ENCODE measurements around the gene SUN3.

SUN3 gene

DNA sequence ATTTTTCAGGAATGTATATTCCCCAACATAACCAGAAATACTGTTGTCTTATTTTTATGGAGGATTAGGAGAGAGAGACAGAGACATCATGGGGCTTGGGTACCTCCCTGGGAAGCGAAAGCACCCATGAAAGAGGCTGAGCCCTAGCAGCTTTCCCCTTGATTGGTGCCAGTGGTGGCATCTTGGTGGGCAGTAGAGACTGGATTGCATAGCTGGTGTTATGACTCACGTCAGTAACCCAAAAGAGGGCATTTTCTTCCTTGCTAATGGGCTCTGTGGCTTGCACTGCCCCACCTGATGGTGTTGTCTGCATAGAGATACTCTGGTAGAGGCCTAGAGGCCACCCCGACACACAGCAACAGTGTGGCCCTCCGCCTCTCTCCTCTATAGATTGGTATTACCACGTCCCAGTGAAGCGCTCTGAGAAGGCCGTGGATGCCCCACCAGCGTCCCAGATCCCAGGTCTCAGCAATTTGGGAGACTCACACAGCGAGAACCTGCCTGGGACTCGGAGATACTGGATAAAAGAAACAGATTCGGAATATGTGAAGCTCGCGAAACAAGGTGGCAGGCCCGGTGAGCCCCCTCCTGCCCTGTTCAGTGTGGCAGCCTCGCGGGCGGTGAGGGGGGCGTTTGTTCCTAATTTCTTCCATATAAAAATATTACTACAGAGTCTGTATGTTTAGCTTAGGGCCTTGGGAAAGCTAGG, 12.2 kb upstream of the SUN3 start:
- no peak overlapping the region for H3K4me3 ChIP-seq (replicated peaks; ENCODE audit: low read depth, low read length)
- DNase-seq (ENCODE audit: extremely low read depth, insufficient read length), result no peak
- H3K36me3 ChIP-seq (ENCODE audit: control insufficient read depth, insufficient read depth, low read length), result no peaks in the 10 kb centered on the region
- no peak for TF ChIP-seq CTCF (IDR thresholded peaks at IDR 0.05; ENCODE audit: insufficient read depth, low read length, poor library complexity, severe bottlenecking)
- no peaks in the 10 kb centered on the region for H3K27me3 ChIP-seq (replicated peaks; ENCODE audit: control insufficient read depth, insufficient read depth, low read length)

- Histone ChIP-seq H3K4me3 (replicated peaks; ENCODE audit: low read depth, low read length) (no peak overlapping the region), H3K27me3 (replicated peaks; ENCODE audit: control insufficient read depth, insufficient read depth, low read length) (no peaks in the 10 kb centered on the region), H3K36me3 (ENCODE audit: control insufficient read depth, insufficient read depth, low read length) (no peaks in the 10 kb centered on the region)
- no peak for DNase-seq (ENCODE audit: extremely low read depth, insufficient read length)
- no peak for TF ChIP-seq CTCF (IDR thresholded peaks at IDR 0.05; ENCODE audit: insufficient read depth, low read length, poor library complexity, severe bottlenecking)
Observed at GRCh38 chr7:48038815-48039506, 10.1 kb upstream of the SUN3 start.

DNA sequence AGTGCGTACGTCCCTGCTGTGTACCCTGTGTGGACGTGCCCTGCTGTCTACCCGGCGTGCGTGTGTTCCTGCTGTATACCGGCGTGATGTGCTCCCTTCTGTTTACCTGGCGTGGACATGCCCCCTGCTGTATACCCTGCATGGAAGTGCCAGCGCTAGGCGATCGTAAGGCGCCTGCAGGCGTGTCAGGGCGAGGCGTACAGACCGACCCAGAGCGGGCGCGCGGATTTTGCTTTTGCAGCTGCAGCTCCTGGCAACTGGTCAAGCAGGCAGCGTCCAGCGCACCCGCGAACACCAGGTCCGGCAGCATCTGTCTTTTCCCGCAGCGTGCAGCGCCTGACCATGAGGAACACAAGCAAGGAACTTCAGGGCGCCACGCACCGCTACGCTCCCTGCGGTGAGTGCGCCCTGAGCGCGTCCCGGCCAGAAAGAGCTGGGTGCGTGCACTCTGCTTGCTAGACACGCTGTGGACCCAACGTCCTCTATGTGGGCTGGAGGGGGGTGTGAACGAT, 7.1 kb upstream of the SUN3 start:
- Histone ChIP-seq H3K36me3 (ENCODE audit: control insufficient read depth, insufficient read depth, low read length) (no peaks in the 10 kb centered on the region), H3K4me3 (replicated peaks; ENCODE audit: low read depth, low read length) (peak overlapping the region; percentile 58), H3K27me3 (replicated peaks; ENCODE audit: control insufficient read depth, insufficient read depth, low read length) (no peaks in the 10 kb centered on the region)
- no peak for TF ChIP-seq CTCF (IDR thresholded peaks at IDR 0.05; ENCODE audit: insufficient read depth, low read length, poor library complexity, severe bottlenecking)
- peak; percentile 14 for DNase-seq (ENCODE audit: extremely low read depth, insufficient read length)

GRCh38 chr7:48035301-48035966, 6.5 kb upstream of the SUN3 start, which contains the start of gene C7orf57:
TSS of gene C7orf57 (plus strand) at chr7:48035543. CDS start at chr7:48036309, 766 bp downstream.
- DNase-seq (ENCODE audit: extremely low read depth, insufficient read length), result peak; percentile 83
- TF ChIP-seq CTCF (IDR thresholded peaks at IDR 0.05; ENCODE audit: insufficient read depth, low read length, poor library complexity, severe bottlenecking), result peak; percentile 50
- H3K4me3 ChIP-seq (replicated peaks; ENCODE audit: low read depth, low read length), result peak within 1 kb of the TSS; percentile 58

GRCh38 chr7:48033922-48034321, 5.0 kb upstream of the SUN3 start:
- Histone ChIP-seq H3K36me3 (ENCODE audit: control insufficient read depth, insufficient read depth, low read length) (no peaks in the 10 kb centered on the region), H3K4me3 (replicated peaks; ENCODE audit: low read depth, low read length) (no peak overlapping the region), H3K27me3 (replicated peaks; ENCODE audit: control insufficient read depth, insufficient read depth, low read length) (no peaks in the 10 kb centered on the region)
- TF ChIP-seq CTCF (IDR thresholded peaks at IDR 0.05; ENCODE audit: insufficient read depth, low read length, poor library complexity, severe bottlenecking), result no peak
- DNase-seq (ENCODE audit: extremely low read depth, insufficient read length), result no peak

More at GRCh38 chr7:48035301-48035966, 6.5 kb upstream of the SUN3 start, which contains the start of gene C7orf57:
- no peaks in the 10 kb centered on the region for H3K27me3 ChIP-seq (replicated peaks; ENCODE audit: control insufficient read depth, insufficient read depth, low read length)
- no peaks in the 10 kb centered on the region for H3K36me3 ChIP-seq (ENCODE audit: control insufficient read depth, insufficient read depth, low read length)

Measured in GM06990 (cell line).